Fibroblast of the aortic adventitia (primary cell): Measurements from ENCODE around the gene RPS19BP1. TPM values are rescaled to one million over a fixed set of nuclear protein-coding genes. Genes with fewer than 3 reads are reported as not detected.

Experiments used
- DNase-seq: peaks from one replicate; pipeline ENCODE4 v3.0.0-alpha.2; 2010; ENCODE audit warnings: low read depth
- H3K4me3 ChIP-seq: 2 replicates; pipeline ENCODE4 v1.5.1; 2011; ENCODE audit warnings: low read depth, mild to moderate bottlenecking, control low read depth, low read length, moderate library complexity
- CTCF ChIP-seq: IDR thresholded peaks from 2 replicates; pipeline ENCODE4 v1.5.1; 2011; ENCODE audit warnings: mild to moderate bottlenecking, low read length, control low read depth, inconsistent platforms; ENCODE audit not compliant: insufficient read depth
- total RNA-seq: library from RNA; depleted of rRNA; stranded (reverse); fragments of >200 nt; gene quantifications from 2 replicates; pipeline ENCODE4 v1.2.3, GENCODE V29; 2012; ENCODE audit warnings: low replicate concordance

RPS19BP1 gene
- total RNA-seq, 1 donor = 39.6 TPM

- DNase-seq = no peak
- no peak overlapping the region for H3K4me3 ChIP-seq
- TF ChIP-seq CTCF = no peak
These were observed 43.5 kb upstream of the RPS19BP1 start for GRCh38 chr22:39576027-39576426.

GRCh38 chr22:39575552-39575825, 42.9 kb upstream of the RPS19BP1 start:
- no peak overlapping the region for H3K4me3 ChIP-seq
- TF ChIP-seq CTCF = no peak
- DNase-seq = no peak

- DNase-seq = peak; percentile 69
- no peak overlapping the region for H3K4me3 ChIP-seq
- TF ChIP-seq CTCF = no peak
These were observed 42.4 kb upstream of the RPS19BP1 start for GRCh38 chr22:39574779-39575551.

GRCh38 chr22:39571538-39571937, 39.0 kb upstream of the RPS19BP1 start:
- no peak for TF ChIP-seq CTCF
- no peak for DNase-seq

GRCh38 chr22:39570665-39571064, 38.1 kb upstream of the RPS19BP1 start, which contains the start of gene CACNA1I:
Gene CACNA1I (plus strand): TSS chr22:39570753. CDS start chr22:39570753, 0 bp downstream.
- H3K4me3 ChIP-seq = no peak within 1 kb of the TSS
- no peak for TF ChIP-seq CTCF
- no peak for DNase-seq

More at GRCh38 chr22:39571538-39571937, 39.0 kb upstream of the RPS19BP1 start:
- H3K4me3 ChIP-seq = no peak overlapping the region

GRCh38 chr22:39570226-39570625, 37.7 kb upstream of the RPS19BP1 start:
- no peak overlapping the region for H3K4me3 ChIP-seq
- no peak for DNase-seq

More at GRCh38 chr22:39570226-39570625, 37.7 kb upstream of the RPS19BP1 start:
- TF ChIP-seq CTCF = no peak
